Adipose tissue (tissue), 3 donors: ENCODE data around the gene MATN4. TPM values are rescaled to one million over a fixed set of nuclear protein-coding genes. Genes with fewer than 3 reads are reported as not detected.

Source experiments
- H3K27ac ChIP-seq: one replicate; pipeline ENCODE4 v1.5.1; 2013; ENCODE audit warnings: low read depth, low read length
- WGBS, 3 donors: extraction: QIAGEN DNeasy Blood & Tissue Kit; methylation state at CpG; one replicate each; pipeline ENCODE4 v1.1.7; 2013; 5-methylcytosine and 5-hydroxymethylcytosine counted together
- polyA plus RNA-seq, 3 donors: library from polyadenylated mRNA; stranded (reverse); fragments of 200-250 nt; gene quantifications; one replicate each; pipeline ENCODE4 v1.2.3, GENCODE V29; 2013
- donor health status: healthy with polysubstance abuse.
- donor health status: Bipolar disorder and iron deficiency.
- donor health status: healthy.

The MATN4 gene
- polyA plus RNA-seq, 3 donors, result 0.07 to 4.8 TPM; not detected in 1

DNA sequence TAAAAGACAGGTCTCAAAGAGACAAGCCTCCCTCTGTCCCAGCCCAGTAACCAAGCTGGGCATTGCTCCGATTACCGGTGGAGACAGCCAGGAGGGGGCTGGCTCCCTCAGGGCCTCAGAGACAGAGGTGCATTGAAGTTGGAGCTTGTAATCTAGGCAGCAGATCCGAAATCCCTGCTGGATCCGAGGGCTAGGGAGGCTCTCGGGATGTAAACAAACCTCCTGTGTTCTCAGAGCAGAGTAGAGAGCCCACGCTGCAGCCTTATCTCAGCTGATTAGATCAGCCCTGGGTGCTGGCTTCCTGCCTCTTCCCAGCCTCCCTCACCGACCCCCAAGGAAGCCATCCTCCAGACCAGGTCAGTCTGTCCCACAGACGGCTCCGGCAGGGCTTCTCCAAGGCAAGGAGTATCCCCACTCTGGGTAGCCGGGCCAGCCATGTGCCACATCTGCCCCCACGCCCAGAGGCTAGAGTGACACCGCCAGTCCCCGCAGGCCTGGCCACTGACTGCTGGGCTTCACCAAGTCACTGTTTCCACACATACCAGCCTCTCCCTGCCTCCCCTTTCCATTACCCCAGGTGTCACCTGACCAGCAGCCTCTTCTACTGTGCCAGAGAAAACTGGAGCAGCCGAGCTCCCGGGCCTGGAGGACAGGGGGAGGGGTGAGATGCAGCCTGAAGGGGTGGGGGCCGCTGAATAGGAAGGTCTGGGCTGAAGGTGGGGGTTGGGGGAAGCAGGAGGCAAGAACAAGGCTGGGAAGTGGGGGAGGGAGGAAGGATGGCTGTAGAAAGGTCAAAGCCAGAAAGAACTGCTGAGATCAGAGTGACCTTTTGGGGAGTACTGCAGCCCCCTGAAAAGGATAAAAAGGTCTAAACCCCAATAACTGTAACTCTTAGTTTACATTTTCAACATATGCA lies 34.1 kb upstream of the MATN4 start:
- WGBS, 3 donors, result 12 to 53% (median 45%) methylated on average over 15 to 16 of the region's 16 CpGs
- H3K27ac ChIP-seq, result no peak overlapping the region

DNA sequence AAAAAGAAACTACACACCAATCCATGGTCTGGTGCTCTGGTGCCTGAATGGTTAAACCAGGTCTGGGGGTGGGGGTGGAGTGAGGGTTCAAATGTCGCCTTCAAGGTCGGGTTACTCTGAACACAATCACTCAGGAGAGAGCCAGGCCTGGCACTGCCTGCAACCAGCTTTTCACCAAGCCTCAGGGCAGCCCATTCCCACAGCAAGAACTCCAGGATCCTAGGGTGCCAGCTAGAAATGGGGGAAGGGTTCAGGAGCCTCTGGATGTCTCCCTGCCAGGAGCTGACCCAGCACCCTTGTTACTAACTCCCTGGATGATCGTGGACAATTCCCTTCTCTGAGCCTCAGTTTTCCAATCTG lies 33.5 kb upstream of the MATN4 start:
- 22 to 63% (median 59%) methylated on average over 3 of the region's 3 CpGs for WGBS, 3 donors
- H3K27ac ChIP-seq, result no peak overlapping the region

DNA sequence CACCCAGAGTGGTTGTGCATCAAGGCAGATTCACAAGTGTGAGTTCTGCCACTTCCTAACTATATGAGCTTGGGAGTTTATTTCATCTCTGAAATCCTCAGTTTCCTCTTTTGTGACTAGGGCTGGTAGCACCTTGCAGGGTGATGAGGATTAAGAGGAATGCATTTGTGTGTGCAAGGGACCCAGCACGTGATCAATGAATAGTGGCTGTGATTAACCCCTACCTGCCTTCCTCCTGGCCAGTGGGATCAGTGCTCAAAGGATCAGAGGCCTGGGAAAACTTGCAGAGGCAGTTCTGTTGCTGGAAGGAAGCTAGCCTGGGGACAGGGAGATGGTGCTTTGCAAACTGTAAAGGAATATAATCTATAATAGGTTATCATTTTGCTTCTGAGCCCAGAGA lies 32.9 kb upstream of the MATN4 start:
- WGBS, 3 donors, result 21 to 79% (median 67%) methylated on average over 1 of the region's 1 CpG
- no peak overlapping the region for H3K27ac ChIP-seq

DNA sequence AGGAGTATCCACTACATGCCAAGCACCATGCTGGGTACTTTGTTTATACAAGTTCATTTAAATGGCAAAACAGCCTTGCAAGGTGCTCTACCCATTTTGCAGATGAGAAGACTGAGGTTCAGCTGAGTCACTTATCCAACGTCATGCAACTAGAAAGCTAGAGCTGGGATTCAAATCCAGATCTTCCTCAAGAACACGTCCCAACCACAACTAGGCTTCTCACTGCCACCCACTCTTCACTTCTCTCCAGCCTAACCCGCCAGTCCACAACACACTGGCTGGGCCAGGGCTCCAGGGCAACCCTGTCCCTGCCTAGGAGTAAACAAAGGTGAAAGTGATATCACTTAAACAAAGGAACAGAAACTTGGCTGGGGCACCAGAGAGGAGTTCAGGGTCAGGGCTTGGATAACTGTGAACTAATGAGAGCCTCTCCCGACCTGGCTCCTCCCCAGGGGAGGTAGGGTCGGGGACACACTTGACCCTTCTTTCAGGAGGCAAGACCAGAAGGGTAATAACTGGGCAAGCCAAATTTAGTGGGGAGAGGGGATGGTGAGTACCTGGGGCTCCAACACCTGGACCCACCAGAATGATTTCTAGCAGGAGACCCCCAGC lies 32.2 kb upstream of the MATN4 start:
- 38 to 80% (median 73%) methylated on average over 5 of the region's 5 CpGs for WGBS, 3 donors
- no peak overlapping the region for H3K27ac ChIP-seq

DNA sequence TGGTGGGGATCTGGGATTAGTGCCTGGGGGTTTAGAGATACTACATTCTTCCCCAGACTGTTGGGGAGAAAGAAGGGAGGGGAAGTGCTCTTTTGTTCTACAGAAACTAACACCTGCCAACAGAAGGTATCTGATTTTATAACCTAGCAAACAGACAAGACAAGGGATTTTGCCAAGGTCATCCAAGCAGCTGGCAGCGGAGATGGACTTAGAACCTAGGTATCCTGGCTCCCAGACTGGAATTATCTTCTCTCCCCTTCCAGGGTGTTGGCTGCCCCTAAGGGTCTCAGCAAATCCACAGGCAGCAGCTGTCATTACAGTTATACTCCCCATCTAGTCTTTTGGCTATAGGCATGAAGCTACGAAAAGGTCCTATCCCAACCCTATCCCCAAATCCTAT lies 31.7 kb upstream of the MATN4 start:
- WGBS, 3 donors, result 58 to 97% (median 95%) methylated on average over 2 of the region's 2 CpGs
- H3K27ac ChIP-seq, result no peak overlapping the region

DNA sequence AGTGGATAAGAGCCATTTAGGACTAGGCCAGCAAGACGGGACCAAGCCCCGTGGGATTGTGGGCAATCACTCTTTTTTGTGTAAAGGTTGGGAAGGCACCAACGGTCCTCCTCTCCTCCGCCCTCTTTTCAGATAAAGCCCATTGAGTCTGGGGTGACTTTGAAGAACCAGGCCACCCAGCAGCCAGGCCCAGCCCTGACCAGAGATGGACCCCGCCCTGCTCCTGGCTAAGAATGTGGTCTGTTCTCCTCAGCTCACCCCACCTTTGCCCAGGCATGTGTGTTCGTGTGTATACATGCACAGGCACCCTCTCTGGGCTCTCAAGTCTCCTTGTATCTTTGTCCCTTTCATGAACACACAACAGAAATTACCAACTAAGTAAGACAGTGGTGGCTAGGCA lies 31.0 kb upstream of the MATN4 start:
- 67 to 85% (median 78%) methylated on average over 6 of the region's 6 CpGs for WGBS, 3 donors
- H3K27ac ChIP-seq, result no peak overlapping the region

DNA sequence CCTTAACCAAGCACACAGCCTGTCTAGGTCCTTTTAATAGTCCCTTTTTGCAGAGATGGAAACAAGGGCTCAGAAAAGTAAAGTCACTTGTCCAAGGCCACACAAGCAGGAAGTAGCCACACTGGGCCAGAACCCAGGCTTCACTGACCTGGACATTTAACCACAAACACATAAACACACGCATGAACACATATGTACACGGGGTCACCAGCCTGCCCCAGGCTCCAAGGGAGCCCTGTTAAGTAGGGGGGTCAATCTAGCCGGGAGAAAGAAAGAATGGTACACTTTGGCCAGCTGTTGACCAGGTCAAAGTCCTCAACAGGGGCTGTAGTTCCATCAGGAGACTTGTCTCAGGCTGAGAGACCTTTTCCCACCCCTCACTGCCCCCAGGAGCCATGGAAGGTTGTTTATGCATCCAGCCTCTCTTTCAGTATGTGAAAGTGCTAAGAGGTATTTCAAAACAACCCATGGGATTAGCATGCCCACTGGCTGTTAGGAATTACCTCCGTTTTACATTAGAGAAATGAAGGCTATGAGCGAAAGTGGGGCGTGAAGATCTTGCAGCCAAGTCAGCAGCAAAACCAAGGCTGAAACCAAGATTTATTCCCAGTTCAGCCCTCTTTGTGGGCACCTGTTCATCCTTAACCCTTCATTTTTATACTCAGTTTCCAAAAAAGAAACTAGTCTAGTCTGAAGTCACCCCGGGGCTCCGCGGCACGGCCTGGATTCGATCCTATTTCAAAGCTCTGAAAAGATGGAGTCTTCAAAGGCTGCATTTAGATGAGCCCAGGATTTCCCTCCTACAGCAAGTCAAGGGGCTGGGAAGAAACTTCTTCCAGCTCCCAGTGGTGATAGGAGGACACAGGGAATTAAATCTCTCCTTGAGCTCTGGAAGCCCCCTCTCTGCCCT lies 30.3 kb upstream of the MATN4 start:
- WGBS, 3 donors, result 73 to 88% (median 87%) methylated on average over 11 of the region's 11 CpGs
- no peak overlapping the region for H3K27ac ChIP-seq

DNA sequence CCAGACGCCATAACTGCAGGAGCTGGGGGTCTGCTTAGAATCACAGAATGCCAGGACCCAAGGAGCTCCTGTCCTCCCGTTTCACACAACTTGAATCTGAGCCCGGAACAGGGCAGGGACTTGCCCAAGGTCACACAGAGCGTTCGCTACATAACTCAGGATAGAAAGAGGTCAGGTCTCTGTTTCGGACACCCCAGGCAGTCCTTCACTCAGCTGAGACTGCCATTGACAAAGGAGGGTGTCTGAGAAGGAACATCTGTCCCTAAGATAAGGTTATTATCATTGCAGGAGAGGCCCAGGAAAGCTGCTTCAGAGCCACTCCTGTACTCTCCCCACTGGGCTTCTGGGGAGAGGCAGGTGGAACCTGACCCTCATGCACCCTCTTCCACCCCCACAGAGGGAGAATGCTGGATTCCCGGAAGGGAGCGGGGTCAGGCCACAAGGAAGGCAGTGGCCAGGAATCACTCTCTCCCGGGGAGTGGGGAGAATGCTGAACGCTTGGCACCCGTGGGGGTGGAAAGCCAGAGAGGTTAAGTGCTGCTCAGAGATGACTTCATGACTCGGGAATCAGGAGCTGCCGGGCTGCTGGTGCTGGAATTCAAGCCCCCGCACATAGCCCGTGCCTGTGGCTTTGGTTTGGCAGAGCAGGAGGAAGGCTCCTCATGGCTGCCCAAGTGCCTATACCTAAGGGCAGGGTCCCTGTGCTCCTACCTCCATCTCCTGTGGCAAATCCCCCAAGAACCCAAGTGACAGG lies 29.4 kb upstream of the MATN4 start:
- 19 to 57% (median 48%) methylated on average over 15 of the region's 15 CpGs for WGBS, 3 donors

DNA sequence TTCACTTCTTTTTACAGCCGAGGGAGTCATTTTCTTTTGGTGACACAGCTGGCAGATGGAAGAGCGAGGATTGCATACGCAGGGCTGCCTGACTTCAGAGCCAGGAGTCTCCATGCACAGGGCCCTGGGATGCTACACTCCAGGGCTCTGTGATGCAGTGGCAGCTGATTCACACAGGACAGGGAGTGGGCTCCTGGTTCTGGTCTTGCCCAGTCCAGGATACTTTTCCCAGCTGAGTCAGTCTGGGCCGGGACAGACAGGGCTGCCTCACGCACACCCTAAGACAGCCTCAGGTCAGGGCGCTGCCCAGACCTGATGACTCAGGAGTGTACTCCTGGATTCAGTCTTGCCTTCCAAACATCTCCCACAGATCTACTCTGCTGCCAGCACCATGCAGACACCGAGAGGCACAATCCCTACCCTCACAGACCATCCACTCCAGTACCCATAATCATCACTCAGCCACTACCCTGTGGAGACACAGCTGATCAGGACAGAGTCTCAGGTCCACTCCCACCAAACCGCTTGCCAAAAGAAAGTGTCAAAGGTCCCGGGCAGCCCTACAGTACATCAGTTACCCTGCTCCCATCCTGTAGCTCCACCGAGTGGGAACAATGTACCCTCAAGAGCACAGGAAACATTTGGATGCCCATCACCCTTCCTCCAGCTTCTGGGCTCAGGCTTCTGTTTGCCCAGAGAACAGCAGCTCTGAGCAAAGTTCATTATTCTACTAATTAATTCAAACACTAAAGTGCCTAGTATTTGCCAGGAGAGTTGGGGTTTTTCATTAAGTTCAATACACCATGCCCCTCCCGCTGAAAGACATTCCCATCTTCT lies 28.6 kb upstream of the MATN4 start:
- WGBS, 3 donors, result 55 to 78% (median 68%) methylated on average over 11 of the region's 11 CpGs
- no peak overlapping the region for H3K27ac ChIP-seq

More for the DNA sequence above, 29.4 kb upstream of the MATN4 start:
- H3K27ac ChIP-seq, result no peak overlapping the region

DNA sequence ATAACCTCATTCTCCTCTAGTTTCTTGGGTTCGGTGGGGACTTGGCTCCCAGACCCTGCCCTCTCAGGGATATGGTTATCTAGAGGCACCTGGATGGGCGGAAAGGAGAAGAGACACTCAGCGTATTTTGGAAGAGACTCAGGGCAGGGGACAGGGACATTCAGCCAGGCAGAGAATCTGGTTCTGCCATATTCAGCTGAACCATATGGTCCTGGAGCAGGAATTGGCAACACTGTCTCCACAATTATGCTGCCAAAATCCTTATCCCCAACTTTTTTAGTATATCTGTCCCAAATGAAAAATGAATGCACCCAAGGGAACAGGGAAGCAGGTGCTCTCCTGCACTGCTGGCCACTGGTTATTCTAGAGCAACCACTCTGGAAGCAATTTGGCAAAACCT lies 22.4 kb upstream of the MATN4 start:
- no peak overlapping the region for H3K27ac ChIP-seq
- WGBS, 3 donors, result 93 to 96% (median 93%) methylated on average over 3 of the region's 3 CpGs

DNA sequence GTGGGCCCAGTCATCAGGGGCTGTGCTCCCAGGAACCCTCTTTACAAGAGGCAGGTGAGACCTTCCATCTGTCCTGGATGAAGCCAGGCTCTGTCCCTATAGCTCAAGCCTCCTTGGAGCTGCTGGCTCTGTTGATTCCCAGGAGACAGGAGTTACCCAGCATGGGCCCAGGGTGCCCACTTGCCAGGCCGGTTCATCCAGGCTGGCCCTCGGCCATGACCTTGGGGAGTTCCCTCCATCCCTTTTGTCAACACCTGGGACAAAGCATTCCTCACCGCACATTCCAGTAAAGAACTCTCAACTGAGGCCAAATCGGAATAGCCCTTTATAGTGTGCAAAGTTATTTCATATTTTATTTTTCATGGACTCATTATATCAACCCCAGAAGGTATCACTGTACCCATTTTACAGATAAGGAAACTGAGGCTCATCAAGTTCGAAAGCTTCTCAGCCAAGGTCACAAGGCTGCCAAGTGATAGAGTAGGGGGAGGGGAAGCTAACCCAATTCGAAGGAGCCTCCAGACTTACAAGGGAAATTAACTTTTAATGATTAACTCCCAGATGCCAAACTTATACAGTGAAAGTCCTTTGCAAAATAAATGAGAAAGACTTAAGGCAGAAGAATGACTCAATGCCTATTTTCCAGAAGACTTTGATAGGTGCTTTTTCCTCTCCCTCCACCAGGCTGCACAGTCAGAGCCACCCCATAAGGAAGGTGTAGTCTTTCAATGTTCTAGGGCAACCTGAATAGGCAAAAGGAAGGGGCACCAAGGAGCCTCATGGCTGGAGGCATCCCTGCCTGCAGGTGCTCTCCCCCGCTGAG lies 21.6 kb upstream of the MATN4 start:
- WGBS, 3 donors, result 41 to 87% (median 86%) methylated on average over 7 of the region's 7 CpGs
- H3K27ac ChIP-seq, result no peak overlapping the region

DNA sequence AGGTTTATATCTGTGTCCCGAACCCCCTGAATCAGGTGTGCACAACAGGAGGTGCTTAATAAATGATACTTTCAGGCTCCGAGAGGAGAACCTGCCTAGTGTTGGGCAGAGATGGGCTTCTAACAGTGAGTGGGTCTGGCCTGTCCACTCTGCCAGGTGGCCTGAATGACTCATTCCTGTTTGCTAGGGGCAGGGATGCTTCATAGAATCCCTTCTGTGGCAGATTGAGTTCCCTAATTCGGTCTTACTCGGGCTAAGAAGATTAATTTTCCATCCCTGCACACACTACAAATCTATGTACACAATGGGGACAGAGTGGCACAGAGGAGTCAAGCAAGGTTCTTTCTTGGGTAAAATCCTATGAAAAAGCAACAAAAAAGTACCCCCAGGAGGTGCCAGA lies 20.4 kb upstream of the MATN4 start:
- H3K27ac ChIP-seq, result no peak overlapping the region
- 92 to 94% (median 93%) methylated on average over 4 of the region's 4 CpGs for WGBS, 3 donors

DNA sequence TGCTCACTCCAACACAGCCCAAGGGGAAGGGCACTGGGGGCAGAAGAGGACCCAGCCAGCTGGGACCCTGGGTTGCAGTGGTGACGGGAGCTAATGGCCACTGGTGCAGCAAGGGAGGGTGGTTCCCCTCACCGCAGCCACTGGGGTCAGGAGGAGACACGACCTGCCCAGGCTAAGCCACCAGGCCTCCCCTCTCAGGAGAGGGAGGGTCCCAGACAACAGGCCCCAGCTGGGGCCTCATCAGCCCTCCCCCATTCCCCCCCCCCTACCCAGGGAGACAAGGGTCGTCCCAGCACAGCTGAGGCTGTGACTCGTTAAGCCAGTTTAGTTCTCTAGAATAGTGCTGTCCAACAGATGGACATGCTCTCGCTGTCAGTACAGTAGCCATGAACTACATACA lies 17.3 kb upstream of the MATN4 start:
- WGBS, 3 donors, result 59 to 81% (median 71%) methylated on average over 6 of the region's 6 CpGs
- H3K27ac ChIP-seq, result no peak overlapping the region

DNA sequence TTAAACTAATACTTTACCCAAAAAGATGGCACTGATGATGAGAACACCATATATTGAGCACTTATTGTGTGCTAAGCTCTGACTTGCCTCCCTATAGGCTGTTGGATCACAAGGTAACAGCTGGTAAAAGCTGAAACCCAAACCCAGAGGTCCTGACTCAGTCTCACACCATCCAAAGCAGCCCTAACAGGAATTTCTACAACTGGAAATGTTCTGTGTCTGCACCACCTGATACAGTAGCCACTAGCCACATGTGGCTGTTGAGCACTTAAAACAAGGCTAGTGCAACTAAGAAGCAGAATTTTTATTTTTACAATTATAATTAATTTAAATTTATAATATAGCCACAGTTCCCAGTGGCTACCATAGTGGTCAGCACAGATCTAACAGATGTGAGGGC lies 15.6 kb upstream of the MATN4 start:
- no peak overlapping the region for H3K27ac ChIP-seq

DNA sequence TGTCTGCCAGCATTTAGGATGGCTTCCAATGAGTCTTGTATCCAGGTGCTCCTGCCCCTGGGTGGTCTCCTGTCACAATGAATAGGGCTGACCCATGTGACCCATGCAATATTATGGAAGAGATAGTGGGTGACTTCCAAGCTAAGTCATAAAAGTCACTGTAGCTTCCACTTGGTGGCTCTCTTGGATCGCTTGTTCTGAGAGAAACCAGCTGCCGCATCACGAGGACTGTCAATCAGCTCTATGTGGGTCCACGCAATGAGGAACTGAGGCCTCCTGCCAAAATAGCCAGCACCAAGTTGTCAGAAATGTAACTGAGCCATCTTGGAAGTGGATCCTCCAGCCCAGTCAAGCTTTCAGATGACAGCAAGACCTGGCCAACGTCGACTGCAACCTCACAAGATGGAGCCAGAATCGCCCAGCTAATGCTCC lies 14.9 kb upstream of the MATN4 start:
- 41 to 60% (median 53%) methylated on average over 7 of the region's 7 CpGs for WGBS, 3 donors
- no peak overlapping the region for H3K27ac ChIP-seq

DNA sequence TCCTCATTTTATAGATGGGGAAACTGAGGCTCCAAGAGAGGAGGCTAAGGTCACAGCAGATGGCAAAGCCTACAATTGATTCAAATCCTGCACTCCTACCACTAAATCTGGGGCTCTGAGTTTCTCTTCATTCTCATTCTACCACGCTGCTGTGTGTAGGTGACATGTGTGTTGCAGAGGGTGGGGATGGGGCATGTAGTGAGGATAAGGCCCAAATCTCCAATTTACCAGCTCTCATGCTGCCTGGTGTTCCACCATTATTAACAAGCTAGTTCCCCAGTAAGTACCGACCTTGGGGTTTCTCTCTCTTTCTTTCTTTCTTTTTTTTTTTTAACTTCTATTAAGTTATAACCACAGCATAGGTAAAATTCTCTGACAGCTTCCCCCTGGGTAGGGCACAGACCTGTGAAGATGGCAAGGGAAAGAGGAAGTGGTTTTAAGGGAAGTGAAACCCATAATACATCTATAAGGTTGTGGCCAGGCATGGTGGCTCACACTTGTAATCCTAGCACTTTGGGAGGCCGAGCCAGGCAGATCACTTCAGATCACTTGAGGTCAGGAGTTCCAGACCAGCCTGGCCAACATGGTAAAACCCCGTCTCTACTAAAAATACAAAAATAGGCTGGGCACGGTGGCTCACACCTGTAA lies 13.0 kb upstream of the MATN4 start:
- WGBS, 3 donors, result 54 to 78% (median 65%) methylated on average over 5 of the region's 5 CpGs
- no peak overlapping the region for H3K27ac ChIP-seq
